ENCODE results near the gene SGF29.
A peak's percentile ranks its signal among the peaks of the same experiment; 100 is the strongest.
"Not testable (repeated sequence)": the region's sequence is repeated elsewhere in the genome, so short reads cannot be mapped to it uniquely, and the experiment has no call there.

The SGF29 gene

GRCh38 chr16:28563218-28563617, 9.5 kb downstream of the SGF29 start:
- DNase-seq, result no peak

DNA sequence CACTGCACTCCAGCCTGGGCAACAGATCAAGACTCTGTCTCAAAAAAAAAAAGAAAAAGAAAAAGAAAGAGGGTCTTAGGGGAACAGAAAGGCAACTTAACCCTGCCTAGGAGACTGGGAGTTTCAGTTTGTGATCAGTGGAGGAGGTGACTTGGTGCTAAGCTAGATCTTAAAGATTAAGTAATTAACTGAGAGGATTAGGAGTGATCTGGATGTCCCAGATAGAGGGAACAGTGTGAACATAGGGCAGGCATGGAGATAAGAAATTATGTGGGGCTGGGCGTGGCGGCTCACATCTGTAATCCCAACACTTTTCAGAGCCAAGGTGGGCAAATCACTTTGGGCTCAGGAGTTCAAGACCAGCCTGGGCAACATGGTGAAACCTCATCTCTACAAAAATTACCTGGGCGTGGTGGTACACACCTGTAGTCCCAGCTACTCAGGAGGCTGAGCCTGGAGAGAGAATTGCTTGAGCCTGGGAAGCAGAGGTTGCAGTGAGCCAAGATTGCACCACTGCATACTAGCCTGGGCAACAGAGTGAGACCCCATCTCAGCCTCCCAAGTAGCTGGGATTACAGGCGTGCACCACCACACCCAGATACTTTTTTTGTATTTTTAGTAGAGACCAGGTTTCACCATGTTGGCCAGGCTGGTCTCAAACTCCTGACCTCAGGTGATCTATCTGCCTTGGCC, 12.7 kb downstream of the SGF29 start:
- DNase-seq, result not testable (repeated sequence)

GRCh38 chr16:28567292-28567691, 13.6 kb downstream of the SGF29 start:
- no peak for DNase-seq

GRCh38 chr16:28569021-28569420, 15.3 kb downstream of the SGF29 start:
- DNase-seq, result no peak

DNA sequence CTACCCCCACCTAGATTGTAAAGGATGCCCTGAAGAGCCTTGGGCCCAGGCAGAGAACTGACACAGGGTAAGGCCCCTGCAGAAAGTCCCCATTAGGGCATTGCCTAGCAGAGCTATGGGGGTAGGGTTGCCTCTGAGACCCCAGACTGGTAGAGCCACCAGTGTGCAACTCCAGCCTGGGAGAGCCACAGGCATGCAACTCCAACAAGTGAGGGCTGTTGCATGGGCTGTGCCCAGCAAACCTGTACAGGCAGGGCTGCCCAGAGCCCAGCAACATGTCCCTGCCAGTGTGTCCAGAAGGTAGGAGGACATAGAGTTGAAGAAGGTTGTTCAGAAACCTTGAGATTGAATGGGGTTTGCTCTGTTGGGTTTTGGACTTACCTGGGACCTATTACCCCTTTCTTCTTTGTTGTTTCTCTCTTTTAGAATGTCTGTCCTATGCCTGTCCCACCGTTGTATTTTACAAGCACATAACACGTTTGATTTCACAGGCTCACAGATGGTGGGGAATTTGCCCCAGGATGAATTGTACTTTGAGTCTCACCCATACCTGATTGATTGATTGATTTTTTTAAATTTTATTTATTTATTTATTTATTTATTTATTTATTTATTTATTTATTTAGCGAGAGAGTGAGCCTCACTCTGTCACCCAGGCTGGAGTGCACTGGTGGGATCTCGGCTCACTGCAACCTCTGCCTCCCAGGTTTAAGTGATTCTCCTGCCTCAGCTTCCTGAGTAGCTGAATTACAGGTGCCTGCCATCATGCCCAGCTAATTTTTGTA, 16.4 kb downstream of the SGF29 start:
- no peak for DNase-seq

DNA sequence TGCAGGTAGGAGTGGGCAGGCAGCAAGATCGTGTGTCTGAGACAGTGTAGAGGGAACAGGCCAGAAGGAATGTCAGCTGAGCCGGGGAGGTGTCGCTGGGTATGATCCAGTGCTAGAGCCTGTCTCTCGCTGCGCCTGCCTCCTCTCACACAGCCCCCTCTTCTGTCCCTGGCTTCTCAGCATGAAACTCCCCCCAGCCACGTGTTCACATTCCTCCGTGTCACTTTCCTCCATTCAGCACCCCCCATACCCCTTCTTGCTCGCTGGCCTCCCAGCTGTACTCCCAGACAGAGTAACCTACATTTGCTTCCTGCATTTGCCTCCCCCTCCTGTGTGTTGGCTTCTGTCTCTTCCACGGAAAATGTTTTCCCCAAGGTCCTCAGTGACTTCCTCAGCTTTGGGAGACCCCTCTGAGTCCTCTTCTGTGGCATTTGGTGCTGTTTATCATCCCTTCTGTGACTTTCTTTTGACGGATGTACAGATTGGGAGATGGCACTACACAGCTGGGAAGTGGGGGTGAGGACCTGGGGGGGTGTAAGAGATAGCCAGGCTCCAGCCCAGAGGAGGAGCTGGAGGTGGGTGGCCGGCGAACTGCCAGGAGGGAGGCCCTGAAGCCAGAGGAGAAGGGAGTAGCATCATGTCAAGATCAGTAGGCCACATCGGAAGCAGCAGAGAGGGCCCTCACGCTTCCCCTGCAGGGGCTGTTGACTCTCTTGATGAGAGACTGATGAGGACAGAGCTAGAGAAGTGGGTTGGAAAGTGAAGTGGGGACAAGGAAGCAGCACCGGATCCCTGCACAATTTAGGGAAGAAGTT, 19.2 kb downstream of the SGF29 start:
- peak in 13 of 56 donors; percentile 3 to 36 (median 12) for DNase-seq

DNA sequence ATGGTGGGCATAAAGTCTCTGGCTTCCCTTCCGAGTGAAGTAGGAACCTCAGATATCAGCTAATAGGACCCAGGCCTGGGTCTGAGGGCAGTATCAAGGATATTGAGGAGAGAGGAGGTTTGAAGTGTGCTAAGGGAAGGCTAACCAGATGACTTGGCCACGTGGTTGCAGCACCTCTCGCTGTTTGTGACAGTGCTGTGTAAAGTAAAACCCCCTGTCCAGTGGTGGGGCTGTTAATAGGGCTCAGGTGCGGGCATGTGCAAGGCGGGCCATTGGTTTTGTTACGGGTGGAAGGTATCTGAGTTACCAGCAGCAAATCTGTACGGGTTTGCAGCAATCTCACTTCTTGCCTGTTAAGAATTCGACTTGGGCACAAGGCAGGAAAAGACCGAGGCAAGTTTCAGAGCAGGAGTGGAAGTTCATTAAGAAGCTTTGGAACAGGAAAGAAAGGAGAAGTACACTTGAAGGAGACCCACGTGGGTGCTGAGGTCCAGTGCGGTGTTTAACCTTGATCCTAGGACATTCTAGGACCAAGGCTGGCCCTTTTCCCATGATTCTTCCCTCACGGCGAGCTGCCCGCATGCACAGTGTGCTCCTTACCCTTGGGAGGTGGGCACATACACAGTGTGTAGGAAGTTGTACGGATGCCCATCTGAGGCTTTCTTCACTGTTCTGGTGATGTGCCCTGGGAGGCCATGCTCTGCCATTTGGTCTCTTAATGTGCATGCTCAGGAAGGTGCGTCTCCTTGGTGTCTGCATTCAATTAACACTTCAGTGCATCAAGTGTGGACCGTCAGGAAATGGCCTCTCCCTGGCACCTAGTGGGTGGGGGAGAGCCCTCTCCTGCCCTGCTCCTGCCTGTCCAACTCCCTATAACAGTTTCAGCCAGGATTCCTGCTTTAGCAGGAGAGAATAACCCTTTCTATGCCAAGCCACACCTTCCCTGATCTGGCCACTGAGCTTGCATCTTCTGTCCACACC, 20.3 kb downstream of the SGF29 start:
- no peak for DNase-seq

DNA sequence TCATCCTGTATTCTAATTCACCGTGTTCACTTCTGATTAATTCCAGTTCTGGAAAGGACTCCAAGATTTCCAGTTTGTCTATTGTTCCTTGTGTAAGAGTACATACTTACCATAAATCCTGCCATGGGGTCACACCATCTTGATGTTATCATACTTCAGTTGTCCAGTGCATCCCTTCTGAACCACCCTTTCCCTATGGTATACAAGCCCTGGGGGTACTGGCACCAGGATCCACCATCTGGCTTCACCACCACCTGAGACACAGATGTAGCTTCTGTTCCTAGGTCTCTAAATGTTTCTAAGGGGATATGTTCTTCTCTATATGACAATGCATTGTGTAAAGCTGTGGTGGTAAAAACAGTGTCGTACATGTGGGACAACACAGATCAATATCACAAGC, 21.2 kb downstream of the SGF29 start:
- no peak for DNase-seq

- no peak for DNase-seq
Measured at GRCh38 chr16:28575446-28576109, 21.9 kb downstream of the SGF29 start.

GRCh38 chr16:28580726-28581315, 27.1 kb downstream of the SGF29 start:
- DNase-seq, result no peak

- no peak for DNase-seq
Measured at GRCh38 chr16:28585674-28586073, 32.0 kb downstream of the SGF29 start.

DNA sequence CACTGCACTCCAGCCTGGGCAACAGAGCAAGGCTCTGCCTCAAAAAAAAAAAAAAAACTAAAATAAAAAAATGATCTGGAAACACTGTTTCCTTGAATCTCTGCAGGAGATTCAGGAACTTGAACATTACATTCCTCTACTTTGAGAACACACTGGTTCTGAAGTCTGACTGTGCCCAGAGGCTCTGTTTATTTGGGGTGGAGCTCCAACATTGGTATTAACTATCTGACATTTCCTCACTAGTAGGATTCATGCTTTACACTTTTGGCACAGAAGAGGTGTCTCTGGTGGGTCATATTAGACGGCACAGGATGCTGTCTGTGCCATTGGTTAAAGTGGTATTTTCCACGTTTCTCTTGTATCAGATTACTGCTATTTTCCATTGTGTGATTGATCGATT, 32.7 kb downstream of the SGF29 start:
- DNase-seq, result no peak

DNA sequence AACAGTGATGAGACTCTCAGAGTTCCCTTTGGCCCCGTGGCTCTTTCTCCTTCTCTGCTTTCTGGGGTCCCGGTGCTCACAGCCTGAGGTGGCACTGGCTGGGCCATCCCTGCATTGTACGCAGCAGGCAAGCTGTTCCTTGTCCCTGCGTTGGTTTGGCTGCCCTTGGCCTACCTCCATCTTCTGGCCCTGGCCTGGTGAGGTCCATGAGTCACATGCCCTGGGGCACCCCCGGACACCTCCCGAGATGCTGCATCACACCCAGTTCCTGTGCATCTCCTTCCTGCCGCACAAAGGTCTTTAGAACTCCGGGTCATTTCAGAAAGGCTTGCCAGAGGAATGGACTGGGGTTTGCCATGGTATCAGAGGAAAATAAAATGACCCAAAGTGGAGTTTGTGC, 33.7 kb downstream of the SGF29 start:
- DNase-seq, result no peak

GRCh38 chr16:28589069-28589468, 35.3 kb downstream of the SGF29 start:
- no peak for DNase-seq

DNA sequence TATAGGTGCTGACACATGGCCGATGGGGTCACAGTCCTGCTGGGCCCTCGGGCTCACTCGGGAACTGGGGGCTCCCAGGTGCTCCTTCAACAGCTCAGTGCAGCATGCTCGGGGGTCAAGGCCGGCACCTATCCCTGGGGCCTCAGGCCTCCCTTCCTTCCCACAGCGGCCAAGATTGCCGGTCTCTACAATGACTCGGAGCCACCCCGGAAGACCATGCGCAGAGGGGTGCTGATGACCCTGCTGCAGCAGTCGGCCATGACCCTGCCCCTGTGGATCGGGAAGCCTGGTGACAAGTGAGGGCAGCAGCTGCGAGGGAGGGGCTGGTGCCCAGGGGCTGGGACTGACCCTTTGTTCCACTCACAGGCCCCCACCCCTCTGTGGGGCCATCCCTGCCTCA, 36.2 kb downstream of the SGF29 start:
- DNase-seq, result no peak

DNA sequence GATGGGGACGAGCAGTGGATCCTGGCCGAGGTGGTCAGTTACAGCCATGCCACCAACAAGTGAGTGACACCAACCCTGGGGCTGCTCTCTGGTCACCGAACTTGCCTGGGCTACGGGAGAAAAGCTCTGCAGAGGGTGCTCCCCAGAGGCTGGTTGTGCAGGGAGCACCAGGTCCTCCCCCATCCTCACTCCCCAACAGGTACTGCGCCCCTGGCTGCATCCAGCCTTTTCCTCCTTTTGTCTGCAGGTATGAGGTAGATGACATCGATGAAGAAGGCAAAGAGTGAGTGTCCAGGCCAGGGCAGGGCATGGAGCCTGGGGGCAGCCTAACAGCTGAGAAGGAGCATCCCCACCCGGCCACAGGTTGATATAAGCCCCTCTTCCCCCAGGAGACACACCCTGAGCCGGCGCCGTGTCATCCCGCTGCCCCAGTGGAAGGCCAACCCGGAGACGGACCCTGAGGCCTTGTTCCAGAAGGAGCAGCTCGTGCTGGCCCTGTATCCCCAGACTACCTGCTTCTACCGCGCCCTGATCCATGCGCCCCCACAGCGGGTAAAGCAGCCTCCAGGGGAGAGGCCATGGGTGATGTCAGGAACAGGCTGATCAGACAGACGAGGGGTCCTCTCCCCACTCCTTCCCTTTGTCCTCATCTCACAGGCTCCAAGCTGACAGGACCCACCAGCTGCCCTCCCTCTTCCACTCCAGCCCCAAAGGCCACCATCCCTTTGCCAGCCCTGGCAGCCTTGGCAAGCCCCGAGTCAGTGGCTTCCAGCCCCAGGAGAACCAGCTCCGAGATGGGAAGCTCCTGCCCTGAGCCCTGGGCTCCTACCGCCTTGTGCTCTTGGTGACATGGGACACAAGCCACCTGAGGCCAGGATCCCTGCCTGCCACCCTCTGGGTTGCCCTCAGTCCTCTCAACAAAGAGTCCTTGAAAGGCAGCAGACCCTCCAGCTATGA, 36.9 kb downstream of the SGF29 start:
- DNase-seq, result no peak

DNA sequence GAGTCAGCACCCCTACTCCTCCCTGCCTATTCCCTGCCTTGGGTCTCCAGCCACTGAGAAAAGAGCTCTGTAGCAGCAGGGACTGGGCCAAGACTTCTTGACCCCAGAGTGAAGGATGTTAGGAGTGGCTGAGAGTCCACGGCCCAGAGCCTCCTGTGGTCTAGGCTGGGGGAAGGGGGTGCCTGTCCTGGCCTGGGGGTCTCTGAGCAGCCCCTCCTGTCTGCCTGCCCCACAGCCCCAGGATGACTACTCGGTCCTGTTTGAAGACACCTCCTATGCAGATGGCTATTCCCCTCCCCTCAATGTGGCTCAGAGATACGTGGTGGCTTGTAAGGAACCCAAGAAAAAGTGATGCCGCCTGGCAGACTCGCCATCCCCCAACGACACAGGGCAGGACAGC, 37.6 kb downstream of the SGF29 start:
- DNase-seq, result no peak

- no peak for DNase-seq
Measured at GRCh38 chr16:28592511-28592910, 38.8 kb downstream of the SGF29 start.
